ENCODE data around the gene KRT3. TPM values are rescaled to one million over a fixed set of nuclear protein-coding genes. Genes with fewer than 3 reads are reported as not detected.
"Not testable (repeated sequence)": the region's sequence is repeated elsewhere in the genome, so short reads cannot be mapped to it uniquely, and the experiment has no call there.

The KRT3 gene
- total RNA-seq, 1 donor from 2014 or later: not detected

DNA sequence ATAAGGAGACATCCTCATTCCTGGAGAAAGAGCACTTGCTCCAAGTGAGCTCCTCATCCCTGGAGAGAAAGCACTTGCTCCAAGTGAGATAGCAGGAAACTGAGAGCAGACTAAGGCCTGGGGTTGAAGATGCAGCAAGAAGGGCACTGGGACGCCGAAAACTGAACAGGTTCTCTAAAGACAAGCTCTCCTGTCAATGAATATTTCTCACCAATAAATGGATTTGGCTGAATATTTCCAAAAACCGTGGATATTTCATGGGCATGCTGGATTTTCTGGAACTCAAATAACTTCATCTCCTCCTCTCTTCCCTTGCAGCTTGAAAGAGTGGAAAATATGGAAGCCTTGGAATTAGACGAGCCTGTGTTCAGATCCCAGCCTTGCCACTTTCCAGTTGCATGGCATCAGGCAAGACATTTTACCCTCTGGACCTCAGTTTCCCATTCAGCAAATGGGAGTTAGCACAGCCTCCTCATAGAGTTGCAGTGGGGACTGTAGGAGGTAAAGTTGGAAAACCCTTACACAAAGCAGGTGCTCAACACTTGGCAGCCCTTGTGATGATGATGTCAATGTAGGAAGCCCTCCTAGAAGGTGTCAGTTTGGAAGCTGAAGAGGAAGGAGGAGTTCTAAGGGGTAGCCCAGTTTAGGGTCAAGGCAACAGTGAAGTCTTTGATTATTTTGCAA is 14.4 kb downstream of the KRT3 start:
- no peak for DNase-seq

DNA sequence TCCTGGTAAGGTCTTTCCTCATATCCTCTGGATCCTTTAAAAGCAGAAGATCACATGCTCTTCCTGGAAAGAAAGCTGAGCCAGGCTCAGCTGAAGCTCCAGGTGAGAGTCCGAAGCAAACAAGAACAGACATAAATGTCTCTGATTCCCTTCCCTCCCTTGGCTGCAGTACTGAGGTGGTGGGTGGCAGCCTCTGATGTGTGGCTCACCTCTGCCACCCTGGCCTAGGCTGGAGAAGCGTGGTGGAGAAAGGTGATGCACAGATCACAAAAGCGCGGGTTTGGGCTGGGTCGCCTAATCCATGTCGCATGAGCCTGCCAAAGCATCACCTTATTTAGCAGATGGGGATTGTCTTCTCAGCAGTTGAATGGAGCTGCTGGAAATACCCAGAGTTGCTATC is 16.0 kb downstream of the KRT3 start:
- DNase-seq: no peak

DNA sequence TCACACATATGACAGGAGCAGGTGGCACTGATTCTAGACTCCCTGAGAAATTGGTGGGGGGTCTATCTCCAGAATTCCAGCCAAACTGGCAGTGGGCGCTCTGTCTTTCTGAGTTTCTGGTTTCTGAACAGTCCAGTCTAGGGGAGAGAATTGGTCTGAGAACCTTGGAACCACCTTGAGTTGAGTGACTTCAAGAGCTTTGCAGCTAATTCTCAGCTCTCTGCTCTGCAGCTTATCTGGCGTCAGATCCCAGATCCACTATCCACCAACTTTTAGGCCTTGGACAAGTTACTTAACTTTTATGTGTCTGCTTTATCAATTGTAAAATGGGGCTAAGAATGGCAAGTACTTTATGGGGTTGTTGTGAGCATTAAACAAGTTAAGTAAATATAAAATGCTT is 17.1 kb downstream of the KRT3 start:
- no peak for DNase-seq

- DNase-seq: no peak
Measured at GRCh38 chr12:52777566-52777965, 18.4 kb downstream of the KRT3 start.

DNA sequence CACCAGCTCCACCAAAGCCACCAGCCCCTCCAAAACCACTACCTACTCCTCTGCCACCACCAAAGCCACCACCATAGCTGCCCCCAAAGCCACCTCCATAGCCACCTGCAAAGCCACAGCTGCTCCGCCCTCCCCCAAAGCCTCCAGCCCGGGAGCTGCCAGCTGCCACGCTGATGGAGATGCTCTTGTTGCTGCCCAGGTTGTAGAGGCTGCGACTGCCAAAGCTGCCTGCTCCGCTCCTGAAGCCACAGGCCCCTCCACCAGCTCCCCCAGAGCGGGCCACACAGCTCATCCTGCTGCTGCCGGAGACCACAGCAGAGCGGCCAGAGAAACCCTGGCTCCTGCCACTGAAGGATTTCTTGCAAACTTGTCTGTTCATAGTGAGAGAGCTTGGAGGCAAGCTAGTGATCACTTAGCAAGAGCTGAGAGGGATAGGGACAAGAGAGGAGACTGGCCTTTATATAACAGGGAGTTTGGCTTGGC is 19.0 kb downstream of the KRT3 start, which contains the start of gene KRT76:
Gene KRT76, minus strand, starts transcription at position 433 of the 483 bp plus-strand sequence. Its CDS starts 54 bp downstream, at position 379.
- DNase-seq: no peak

DNA sequence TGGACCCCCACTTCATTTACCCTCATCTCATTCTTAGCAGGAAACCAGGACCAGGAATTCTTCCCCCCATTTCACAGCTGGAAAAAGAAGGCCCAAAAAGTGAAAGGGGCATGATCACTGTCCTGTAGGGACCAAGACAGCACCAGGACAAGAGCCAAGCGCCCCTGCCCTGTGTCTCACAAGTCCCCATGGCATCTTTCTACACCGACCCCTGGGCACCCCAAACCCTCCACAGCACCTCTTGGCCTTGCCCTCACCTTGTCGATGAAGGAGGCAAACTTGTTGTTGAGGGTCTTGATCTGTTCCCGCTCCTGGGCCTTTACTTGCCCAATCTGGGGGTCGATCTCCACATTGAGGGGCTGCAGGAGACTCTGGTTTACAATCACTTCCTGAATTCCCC is 19.5 kb downstream of the KRT3 start:
- DNase-seq: no peak

DNA sequence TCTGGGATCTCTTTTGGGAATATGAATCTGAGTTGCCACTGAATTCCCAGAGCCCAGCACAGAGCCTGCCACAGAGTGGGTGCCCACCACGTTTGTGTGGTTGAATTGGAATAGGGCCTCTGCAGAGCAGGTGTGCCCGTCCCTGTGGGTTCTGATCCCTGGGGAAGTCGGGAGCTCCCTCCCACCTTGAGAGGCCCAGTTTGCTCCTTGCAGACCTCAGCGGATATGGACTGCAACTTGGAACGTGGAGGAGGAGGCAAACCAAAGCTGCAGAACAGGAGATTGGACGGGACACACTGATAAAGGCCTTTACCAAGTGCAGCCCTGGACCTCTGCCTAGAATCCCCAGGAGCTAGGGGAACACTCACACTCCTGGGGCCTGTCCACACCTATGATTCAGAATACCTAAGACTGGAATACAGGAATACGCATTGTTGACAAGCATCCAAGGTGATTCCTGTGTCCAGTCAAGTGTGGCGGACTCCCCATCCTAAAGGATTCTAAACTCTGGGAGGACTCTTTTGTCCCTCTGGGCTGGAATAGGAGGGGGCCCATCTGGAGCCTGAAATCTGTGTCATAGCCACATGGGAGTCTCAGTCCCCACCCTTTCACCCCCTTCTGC is 21.2 kb downstream of the KRT3 start:
- DNase-seq: no peak

- no peak for DNase-seq
Measured at GRCh38 chr12:52772772-52773171, 23.1 kb downstream of the KRT3 start.

- no peak for DNase-seq
Measured at GRCh38 chr12:52772188-52772587, 23.7 kb downstream of the KRT3 start.

- DNase-seq: no peak
Measured at GRCh38 chr12:52771505-52771904, 24.4 kb downstream of the KRT3 start.

DNA sequence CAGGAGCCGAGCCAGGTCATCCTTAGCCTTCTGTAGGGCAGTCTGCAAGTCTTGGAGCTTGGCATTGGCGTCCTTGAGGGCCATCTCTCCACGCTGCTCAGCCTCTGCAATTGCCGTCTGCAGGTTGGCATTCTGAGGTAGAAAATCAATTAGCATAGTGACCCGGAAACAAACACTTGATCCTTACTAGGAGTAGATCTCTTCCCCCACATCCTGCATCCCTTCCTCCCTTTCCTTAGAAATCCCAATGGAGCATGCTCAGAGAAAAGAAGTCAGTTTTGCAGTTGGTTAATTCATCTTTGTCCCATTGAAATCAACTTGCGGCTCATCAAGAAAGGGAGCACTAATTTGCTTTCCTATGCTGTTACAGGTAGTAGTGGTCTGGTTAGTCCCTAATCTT is 24.8 kb downstream of the KRT3 start:
- DNase-seq: no peak

DNA sequence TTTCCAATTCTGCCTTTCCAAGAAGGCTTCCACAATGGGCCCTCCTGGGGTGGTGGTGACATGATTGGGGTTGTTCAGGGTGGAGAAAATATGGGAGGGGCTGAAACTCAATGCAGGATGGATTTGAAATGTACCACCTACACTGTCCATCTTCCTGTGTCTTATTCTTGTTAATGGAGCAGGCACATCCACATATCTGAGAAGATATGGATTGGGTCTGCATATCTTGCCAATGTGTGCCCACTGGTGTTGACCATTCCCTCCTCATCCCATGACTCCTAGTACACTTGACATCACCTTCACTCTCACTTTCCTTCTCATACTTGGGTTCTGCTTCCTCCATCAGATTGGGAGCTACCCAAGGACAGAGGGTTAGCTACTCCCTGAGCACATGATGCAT is 26.0 kb downstream of the KRT3 start:
- no peak for DNase-seq

GRCh38 chr12:52769354-52769753 is 26.6 kb downstream of the KRT3 start:
- DNase-seq: no peak

GRCh38 chr12:52768479-52769200 is 27.3 kb downstream of the KRT3 start:
- DNase-seq: no peak

- no peak for DNase-seq
Measured at GRCh38 chr12:52767427-52767826, 28.5 kb downstream of the KRT3 start.

- no peak for DNase-seq
Measured at GRCh38 chr12:52767020-52767379, 28.9 kb downstream of the KRT3 start.

DNA sequence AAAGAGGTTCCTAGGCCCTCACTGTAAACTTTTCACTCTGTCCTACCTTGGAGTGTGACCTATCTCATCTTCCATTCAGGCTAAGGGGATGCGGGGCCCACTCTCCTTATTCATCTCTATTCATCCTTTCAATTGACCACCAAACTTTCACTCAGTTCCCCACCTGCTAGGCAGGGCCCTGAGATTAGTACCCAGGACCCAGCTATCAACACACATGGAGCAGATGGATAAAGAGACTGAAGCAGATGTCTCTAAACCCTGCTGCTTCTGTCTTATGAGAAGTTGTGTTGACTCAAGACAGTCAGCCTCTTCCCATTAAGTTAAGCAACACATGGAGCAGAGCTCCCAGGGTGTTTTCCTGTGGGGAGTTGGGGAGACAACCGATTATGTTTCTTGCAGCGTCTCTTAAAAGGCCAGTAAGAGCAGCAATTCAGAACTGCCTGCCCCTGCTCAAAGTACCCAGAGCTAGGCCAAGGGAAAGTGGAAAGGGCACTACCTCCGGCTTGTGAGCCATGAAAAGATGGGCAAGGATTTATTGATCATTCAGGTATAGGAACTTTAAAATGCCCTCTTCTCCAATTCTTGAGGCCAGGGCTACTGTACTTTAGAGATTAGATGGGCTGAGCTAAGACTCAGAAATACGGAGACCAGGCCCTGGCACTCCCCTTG is 29.4 kb downstream of the KRT3 start:
- DNase-seq: no peak

- DNase-seq: no peak
Measured at GRCh38 chr12:52765702-52766101, 30.2 kb downstream of the KRT3 start.

DNA sequence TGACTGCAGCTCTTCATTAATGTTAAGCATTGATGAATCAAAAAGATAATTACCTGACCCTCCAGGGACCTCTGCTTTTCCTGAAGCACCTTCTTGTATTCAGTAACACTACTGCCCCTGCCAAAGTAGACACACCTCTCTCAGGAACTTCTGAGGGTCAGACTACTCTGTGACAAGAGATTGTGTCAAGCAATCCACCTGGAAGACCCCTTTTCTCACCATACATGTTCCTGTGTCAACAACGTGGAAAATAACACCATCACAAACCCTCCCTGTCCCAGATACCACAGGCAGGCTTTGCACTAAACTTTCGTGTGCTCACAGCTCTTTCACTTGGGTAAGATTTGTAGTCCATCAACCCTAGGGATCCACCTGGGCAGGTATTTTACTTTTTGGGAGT is 31.9 kb downstream of the KRT3 start:
- no peak for DNase-seq

DNA sequence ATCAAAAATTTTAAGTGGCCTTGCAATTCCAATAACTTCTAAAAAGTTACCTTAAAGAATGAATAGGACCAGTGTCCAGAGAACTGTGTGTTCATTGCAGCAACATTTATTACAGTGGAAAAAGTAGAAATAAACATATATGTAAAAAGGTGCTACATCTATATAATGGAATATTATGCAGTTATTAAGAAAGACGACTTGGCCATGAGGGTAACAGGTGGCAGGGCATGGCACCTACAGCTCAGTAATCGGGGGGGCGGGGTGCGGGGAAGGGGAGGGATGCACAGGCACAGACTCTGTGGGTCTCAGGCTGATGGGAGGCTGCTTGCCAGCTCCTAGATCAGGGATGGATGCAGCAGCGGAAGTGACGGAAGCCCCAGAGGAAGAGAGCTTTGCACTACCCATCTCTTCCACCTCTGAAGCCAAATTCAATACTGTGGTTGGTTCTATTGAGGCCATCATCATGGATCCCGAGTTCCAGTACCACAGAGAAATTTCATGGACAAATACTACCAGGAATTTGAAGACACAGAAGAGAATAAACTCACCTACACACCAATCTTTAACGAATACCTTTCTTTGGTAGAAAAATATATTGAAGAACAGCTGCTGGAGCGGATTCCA is 32.8 kb downstream of the KRT3 start:
- DNase-seq: no peak

DNA sequence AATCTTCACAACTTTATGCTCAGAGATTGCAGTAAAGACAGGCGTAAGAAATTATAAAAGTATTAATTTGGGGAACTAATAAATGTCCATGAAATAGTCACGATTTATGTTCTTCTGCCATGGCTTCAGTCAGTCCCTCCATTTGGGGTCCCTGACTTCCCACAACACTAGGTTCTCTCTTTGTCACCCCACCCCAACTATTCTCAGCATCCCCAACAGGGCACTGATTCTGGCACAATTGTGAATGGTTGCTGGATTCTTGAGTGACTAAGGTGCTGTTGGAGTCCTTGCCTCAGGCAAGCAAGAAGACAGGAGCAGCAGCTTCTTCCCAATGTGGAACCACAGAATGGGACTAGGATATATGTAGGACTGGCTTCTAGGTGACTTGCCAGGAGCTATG is 34.1 kb downstream of the KRT3 start:
- no peak for DNase-seq

GRCh38 chr12:52761218-52761617 is 34.7 kb downstream of the KRT3 start:
- not testable (repeated sequence) for DNase-seq

DNA sequence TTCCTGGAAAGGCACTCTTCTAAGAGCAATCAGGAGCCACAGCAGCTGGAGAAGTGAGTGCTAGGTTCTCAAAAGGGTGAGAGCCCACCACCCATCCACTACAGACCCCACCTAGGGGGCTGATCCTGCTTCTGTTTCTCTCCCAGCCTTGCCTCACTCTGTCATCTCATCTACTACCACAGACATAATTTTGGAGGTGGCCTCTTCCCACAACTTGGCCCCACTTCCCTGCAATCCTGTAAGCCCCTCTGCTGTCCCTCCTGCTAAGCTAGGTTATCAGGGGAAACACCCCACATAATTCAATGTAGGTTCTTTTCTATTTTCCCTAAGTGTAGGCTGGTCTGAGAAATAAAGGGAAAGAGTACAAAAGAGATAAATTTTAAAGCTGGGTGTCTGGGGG is 35.3 kb downstream of the KRT3 start:
- DNase-seq: no peak

All from dermis blood vessel endothelial cell (primary cell).